ENCODE measurements around the gene CFL1. TPM values are rescaled to one million over a fixed set of nuclear protein-coding genes. Genes with fewer than 3 reads are reported as not detected.

The CFL1 gene
- total and polyA plus RNA-seq, 7 donors, result 428 to 2,165 (median 506) TPM

GRCh38 chr11:65897020-65897471 lies 39.1 kb upstream of the CFL1 start:
- WGBS, 2 donors, result 91 to 94% methylated on average over 4 of the region's 4 CpGs

GRCh38 chr11:65896034-65896999 lies 38.3 kb upstream of the CFL1 start:
- intact Hi-C loops (cut with DNase I), result no loop called here
- DNase-seq, result no peak
- 89 to 92% methylated on average over 14 of the region's 14 CpGs for WGBS, 2 donors
- H3K27me3 ChIP-seq, result peaks cover 0 to 15% (median 8%) of the 10 kb centered on the region in 3 donors
- H3K9me3 ChIP-seq, result no peaks in the 10 kb centered on the region
- H3K36me3 ChIP-seq, result no peaks in the 10 kb centered on the region
- peaks cover 0 to 50% (median 43%) of the 10 kb centered on the region in 4 donors for H3K4me1 ChIP-seq
- TF ChIP-seq POLR2A (IDR thresholded peaks at IDR 0.05) (no peak), CTCF (IDR thresholded peaks at IDR 0.05) (no peak), EP300 (IDR thresholded peaks at IDR 0.05) (no peak), POLR2AphosphoS5 (IDR thresholded peaks at IDR 0.05) (no peak)
- H3K4me3 ChIP-seq, result no peak overlapping the region
- no peak overlapping the region for H3K27ac ChIP-seq

More at GRCh38 chr11:65897020-65897471, 39.1 kb upstream of the CFL1 start:
- Histone ChIP-seq H3K36me3 (no peaks in the 10 kb centered on the region), H3K4me1 (peaks cover 0 to 42% (median 36%) of the 10 kb centered on the region in 4 donors), H3K27ac (no peak overlapping the region), H3K27me3 (peaks cover 0 to 15% (median 8%) of the 10 kb centered on the region in 3 donors), H3K9me3 (no peaks in the 10 kb centered on the region), H3K4me3 (no peak overlapping the region)
- DNase-seq, result no peak
- TF ChIP-seq POLR2A (IDR thresholded peaks at IDR 0.05) (no peak), EP300 (IDR thresholded peaks at IDR 0.05) (no peak), POLR2AphosphoS5 (IDR thresholded peaks at IDR 0.05) (no peak), CTCF (IDR thresholded peaks at IDR 0.05) (no peak)
- intact Hi-C loops (cut with DNase I), result no loop called here

- no peak overlapping the region for H3K4me3 ChIP-seq
- TF ChIP-seq POLR2A (IDR thresholded peaks at IDR 0.05), result no peak
- no peak for TF ChIP-seq CTCF (IDR thresholded peaks at IDR 0.05)
- TF ChIP-seq POLR2AphosphoS5 (IDR thresholded peaks at IDR 0.05), result no peak
- no peak for TF ChIP-seq EP300 (IDR thresholded peaks at IDR 0.05)
- no peak overlapping the region for H3K27ac ChIP-seq
- H3K4me1 ChIP-seq, result peaks cover 0 to 53% (median 45%) of the 10 kb centered on the region in 4 donors
- no peaks in the 10 kb centered on the region for H3K9me3 ChIP-seq
- no peak for DNase-seq
- intact Hi-C loops (cut with DNase I), result no loop called here
- H3K27me3 ChIP-seq, result peaks cover 0 to 15% (median 8%) of the 10 kb centered on the region in 3 donors
- no peaks in the 10 kb centered on the region for H3K36me3 ChIP-seq
- 92 to 93% methylated on average over 5 of the region's 5 CpGs for WGBS, 2 donors
These were observed 37.6 kb upstream of the CFL1 start for GRCh38 chr11:65895482-65895981.

- DNase-seq, result no peak
- 48 to 84% methylated on average over 16 of the region's 16 CpGs for WGBS, 2 donors
- Histone ChIP-seq H3K36me3 (no peaks in the 10 kb centered on the region), H3K27ac (peak overlapping the region; percentile 95 to 98 (median 97)), H3K27me3 (peaks cover 0 to 3% (median 2%) of the 10 kb centered on the region in 3 donors), H3K4me3 (peak overlapping the region in 2 of 4 donors; percentile 16 to 18), H3K9me3 (no peaks in the 10 kb centered on the region), H3K4me1 (peaks cover 0 to 53% (median 43%) of the 10 kb centered on the region in 4 donors)
- TF ChIP-seq POLR2AphosphoS5 (IDR thresholded peaks at IDR 0.05) (peak in 2 of 4 donors; percentile 19 to 26), POLR2A (IDR thresholded peaks at IDR 0.05) (no peak)
- intact Hi-C loops (cut with DNase I), result no loop called here
These were observed 36.1 kb upstream of the CFL1 start for GRCh38 chr11:65894034-65894591.

Measured in sigmoid colon (tissue), 7 donors.